SK-N-SH treated with all-trans-retinoic acid at 6 μM for 48 hours (cell line): Measurements from ENCODE around the gene NCLN.
A peak's percentile ranks its signal among the peaks of the same experiment; 100 is the strongest.

Experiments
- ATAC-seq: fragments of 200-7000 bp; cut with Tn5 transposase; 3 replicates; pipeline ENCODE4 v1.9.1; 2020; ENCODE audit warnings: mild to moderate bottlenecking, moderate library complexity
- ARNTL ChIP-seq: fragments of 450-650 bp; formaldehyde crosslinking; IDR thresholded peaks from 2 replicates; pipeline ENCODE4 v1.5.0; 2020; ENCODE audit warnings: low read depth, mild to moderate bottlenecking, moderate library complexity, borderline replicate concordance
- BACH2 ChIP-seq: fragments of 250-450 bp; sonication (Bioruptor Pico); IDR thresholded peaks from 2 replicates; pipeline ENCODE4 v1.9.0; 2021; ENCODE audit warnings: mild to moderate bottlenecking, borderline replicate concordance
- CSDC2 ChIP-seq: fragments of 250-450 bp; sonication (Bioruptor Pico); IDR thresholded peaks from 2 replicates; pipeline ENCODE4 v1.5.0; 2020; ENCODE audit warnings: mild to moderate bottlenecking, moderate library complexity
- ESRRG ChIP-seq: fragments of 250-450 bp; sonication (Bioruptor Pico); IDR thresholded peaks from 2 replicates; pipeline ENCODE4 v1.6.1; 2021; ENCODE audit warnings: mild to moderate bottlenecking
- GLIS3 ChIP-seq: fragments of 250-450 bp; sonication (Bioruptor Pico); IDR thresholded peaks from 2 replicates; pipeline ENCODE4 v1.5.0; 2020; ENCODE audit warnings: mild to moderate bottlenecking, moderate library complexity
- ISL1 ChIP-seq: fragments of 250-450 bp; sonication (Bioruptor Pico); IDR thresholded peaks from 2 replicates; pipeline ENCODE4 v2.1.2; 2022; ENCODE audit warnings: mild to moderate bottlenecking, moderate library complexity
- OSR1 ChIP-seq: fragments of 250-450 bp; sonication (Bioruptor Pico); IDR thresholded peaks from 2 replicates; pipeline ENCODE4 v1.8.0; 2022; ENCODE audit warnings: moderate library complexity, mild to moderate bottlenecking, inconsistent platforms
- PPARA ChIP-seq: fragments of 250-450 bp; sonication (Bioruptor Pico); IDR thresholded peaks from 2 replicates; pipeline ENCODE4 v1.5.0; 2020; ENCODE audit warnings: mild to moderate bottlenecking, borderline replicate concordance
- RARB ChIP-seq: fragments of 250-450 bp; sonication (Bioruptor Pico); IDR thresholded peaks from 2 replicates; pipeline ENCODE4 v1.8.0; 2021; ENCODE audit warnings: mild to moderate bottlenecking, moderate library complexity
- SNAI2 ChIP-seq: fragments of 250-450 bp; sonication (Bioruptor Pico); IDR thresholded peaks from 2 replicates; pipeline ENCODE4 v1.5.0; 2020; ENCODE audit warnings: mild to moderate bottlenecking, moderate library complexity
- TCF4 ChIP-seq: fragments of 250-450 bp; sonication (Bioruptor Pico); IDR thresholded peaks from 2 replicates; pipeline ENCODE4 v1.8.0; 2021; ENCODE audit warnings: mild to moderate bottlenecking, moderate library complexity, borderline replicate concordance
- TOX ChIP-seq: fragments of 250-450 bp; sonication (Bioruptor Pico); IDR thresholded peaks from 2 replicates; pipeline ENCODE4 v1.8.0; 2021; ENCODE audit warnings: mild to moderate bottlenecking, moderate library complexity, borderline replicate concordance
- TSHZ2 ChIP-seq: fragments of 250-450 bp; sonication (Bioruptor Pico); IDR thresholded peaks from 2 replicates; pipeline ENCODE4 v1.5.0; 2020; ENCODE audit warnings: mild to moderate bottlenecking, moderate library complexity
- ZC3H10 ChIP-seq: fragments of 250-450 bp; sonication (Bioruptor Pico); IDR thresholded peaks from 2 replicates; pipeline ENCODE4 v1.5.1; 2021; ENCODE audit warnings: mild to moderate bottlenecking, moderate library complexity
- ZFP3 ChIP-seq: fragments of 250-450 bp; sonication (Bioruptor Pico); IDR thresholded peaks from 2 replicates; pipeline ENCODE4 v1.5.0; 2020; ENCODE audit warnings: mild to moderate bottlenecking, moderate library complexity
- ZFP30 ChIP-seq: fragments of 450-650 bp; formaldehyde crosslinking; IDR thresholded peaks from 2 replicates; pipeline ENCODE4 v1.5.0; 2022; ENCODE audit warnings: mild to moderate bottlenecking, moderate library complexity
- ZNF70 ChIP-seq: fragments of 450-650 bp; formaldehyde crosslinking; IDR thresholded peaks from 2 replicates; pipeline ENCODE4 v1.5.0; 2020; ENCODE audit warnings: mild to moderate bottlenecking, moderate library complexity
- ZNF8 ChIP-seq: fragments of 450-650 bp; formaldehyde crosslinking; IDR thresholded peaks from 2 replicates; pipeline ENCODE4 v1.5.0; 2020; ENCODE audit warnings: mild to moderate bottlenecking, moderate library complexity
- TF ChIP-seq, protein P1 (sequence below): fragments of 250-450 bp; sonication (Bioruptor Pico); IDR thresholded peaks from 2 replicates; pipeline ENCODE4 v1.8.0; 2020; ENCODE audit warnings: mild to moderate bottlenecking, moderate library complexity, borderline replicate concordance
- TF ChIP-seq, protein P2 (sequence below): fragments of 250-450 bp; sonication (Bioruptor Pico); IDR thresholded peaks from 2 replicates; pipeline ENCODE4 v1.8.0; 2021; ENCODE audit warnings: low read depth, mild to moderate bottlenecking, moderate library complexity, borderline replicate concordance

Gene NCLN

DNA sequence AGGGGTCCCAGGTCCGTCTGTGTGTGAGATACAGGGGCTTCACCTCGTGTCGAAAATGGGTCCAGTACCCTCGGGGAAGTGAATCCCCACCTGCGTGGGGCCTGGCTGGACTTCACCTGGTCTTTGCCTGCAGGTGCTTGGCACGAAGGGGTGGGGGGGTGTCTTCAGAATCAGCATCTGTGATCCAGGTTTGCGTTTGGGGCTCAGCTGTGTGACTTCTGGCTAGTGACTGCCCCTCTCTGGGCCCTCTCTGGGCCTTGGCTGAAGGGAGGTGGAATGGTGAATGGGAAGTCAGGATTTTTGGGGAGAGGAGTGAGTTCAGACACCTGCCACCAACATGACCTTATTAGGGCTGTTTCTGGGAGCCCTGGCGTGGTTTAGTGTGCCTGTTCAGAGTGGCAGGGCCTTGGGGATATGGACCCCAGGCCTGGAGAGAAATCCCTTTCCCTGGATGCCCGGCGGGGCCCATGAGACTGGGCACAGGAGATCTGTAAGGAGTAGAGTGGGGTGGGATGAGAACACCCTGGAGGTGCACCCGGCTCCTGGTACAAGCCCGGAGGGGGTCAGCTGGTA is 41.4 kb downstream of the NCLN start (continued):
- TF ChIP-seq, protein P1, sequence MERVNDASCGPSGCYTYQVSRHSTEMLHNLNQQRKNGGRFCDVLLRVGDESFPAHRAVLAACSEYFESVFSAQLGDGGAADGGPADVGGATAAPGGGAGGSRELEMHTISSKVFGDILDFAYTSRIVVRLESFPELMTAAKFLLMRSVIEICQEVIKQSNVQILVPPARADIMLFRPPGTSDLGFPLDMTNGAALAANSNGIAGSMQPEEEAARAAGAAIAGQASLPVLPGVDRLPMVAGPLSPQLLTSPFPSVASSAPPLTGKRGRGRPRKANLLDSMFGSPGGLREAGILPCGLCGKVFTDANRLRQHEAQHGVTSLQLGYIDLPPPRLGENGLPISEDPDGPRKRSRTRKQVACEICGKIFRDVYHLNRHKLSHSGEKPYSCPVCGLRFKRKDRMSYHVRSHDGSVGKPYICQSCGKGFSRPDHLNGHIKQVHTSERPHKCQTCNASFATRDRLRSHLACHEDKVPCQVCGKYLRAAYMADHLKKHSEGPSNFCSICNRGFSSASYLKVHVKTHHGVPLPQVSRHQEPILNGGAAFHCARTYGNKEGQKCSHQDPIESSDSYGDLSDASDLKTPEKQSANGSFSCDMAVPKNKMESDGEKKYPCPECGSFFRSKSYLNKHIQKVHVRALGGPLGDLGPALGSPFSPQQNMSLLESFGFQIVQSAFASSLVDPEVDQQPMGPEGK (CRISPR knock-in tag), result no peak

GRCh38 chr19:3229346-3229743 is 43.6 kb downstream of the NCLN start:
- ATAC-seq, result no peak
- TF ChIP-seq CSDC2 (CRISPR knock-in tag) (no peak), ZFP30 (CRISPR knock-in tag) (no peak), RARB (no peak), ZC3H10 (CRISPR knock-in tag) (no peak), GLIS3 (CRISPR knock-in tag) (no peak), ESRRG (CRISPR knock-in tag) (no peak), OSR1 (CRISPR knock-in tag) (no peak), TCF4 (no peak), ZNF8 (CRISPR knock-in tag) (no peak), TOX (CRISPR knock-in tag) (no peak), ZNF70 (CRISPR knock-in tag) (no peak), BACH2 (CRISPR knock-in tag) (no peak), ZFP3 (CRISPR knock-in tag) (no peak), PPARA (CRISPR knock-in tag) (no peak), ISL1 (CRISPR knock-in tag) (no peak), TSHZ2 (CRISPR knock-in tag) (no peak)
- TF ChIP-seq, protein P2, sequence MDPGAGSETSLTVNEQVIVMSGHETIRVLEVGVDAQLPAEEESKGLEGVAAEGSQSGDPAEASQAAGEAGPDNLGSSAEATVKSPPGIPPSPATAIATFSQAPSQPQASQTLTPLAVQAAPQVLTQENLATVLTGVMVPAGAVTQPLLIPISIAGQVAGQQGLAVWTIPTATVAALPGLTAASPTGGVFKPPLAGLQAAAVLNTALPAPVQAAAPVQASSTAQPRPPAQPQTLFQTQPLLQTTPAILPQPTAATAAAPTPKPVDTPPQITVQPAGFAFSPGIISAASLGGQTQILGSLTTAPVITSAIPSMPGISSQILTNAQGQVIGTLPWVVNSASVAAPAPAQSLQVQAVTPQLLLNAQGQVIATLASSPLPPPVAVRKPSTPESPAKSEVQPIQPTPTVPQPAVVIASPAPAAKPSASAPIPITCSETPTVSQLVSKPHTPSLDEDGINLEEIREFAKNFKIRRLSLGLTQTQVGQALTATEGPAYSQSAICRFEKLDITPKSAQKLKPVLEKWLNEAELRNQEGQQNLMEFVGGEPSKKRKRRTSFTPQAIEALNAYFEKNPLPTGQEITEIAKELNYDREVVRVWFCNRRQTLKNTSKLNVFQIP (CRISPR knock-in tag), result no peak
- TF ChIP-seq, protein P1 (CRISPR knock-in tag), result no peak

- TF ChIP-seq ZFP3 (CRISPR knock-in tag), result peak; percentile 92
- no peak for TF ChIP-seq ZNF70 (CRISPR knock-in tag)
- no peak for ATAC-seq
Observed at GRCh38 chr19:3229888-3230496, 44.3 kb downstream of the NCLN start.

GRCh38 chr19:3231288-3231687 is 45.6 kb downstream of the NCLN start:
- no peak for ATAC-seq
- TF ChIP-seq ZFP30 (CRISPR knock-in tag) (no peak), SNAI2 (no peak), ZFP3 (CRISPR knock-in tag) (no peak), TSHZ2 (CRISPR knock-in tag) (no peak), ISL1 (CRISPR knock-in tag) (no peak), TOX (CRISPR knock-in tag) (no peak), PPARA (CRISPR knock-in tag) (no peak), ESRRG (CRISPR knock-in tag) (no peak), RARB (no peak), GLIS3 (CRISPR knock-in tag) (no peak), ARNTL (CRISPR knock-in tag) (no peak), ZNF70 (CRISPR knock-in tag) (no peak), TCF4 (no peak), ZC3H10 (CRISPR knock-in tag) (no peak)
- TF ChIP-seq, protein P1 (CRISPR knock-in tag), result no peak
